GM21619 (cell line): ENCODE measurements around the gene SLC23A2.
"Not testable (repeated sequence)": the region's sequence is repeated elsewhere in the genome, so short reads cannot be mapped to it uniquely, and the experiment has no call there.

Experiments
- ATAC-seq: cut with Tn5 transposase; IDR thresholded peaks from one replicate; pipeline ENCODE4 v1.9.1; 2021; ENCODE audit not compliant: unreplicated experiment

The SLC23A2 gene

GRCh38 chr20:5001174-5002076 is at the start of gene SLC23A2:
TSS of gene SLC23A2 (minus strand) at chr20:5001510. CDS start at chr20:4932562, 68,948 bp downstream.
- no peak for ATAC-seq

GRCh38 chr20:5046656-5047339 is 45.5 kb upstream of the SLC23A2 start:
- no peak for ATAC-seq

- ATAC-seq = no peak
Measured at GRCh38 chr20:5045906-5046305, 44.6 kb upstream of the SLC23A2 start.

- ATAC-seq = no peak
Measured at GRCh38 chr20:5044075-5044620, 42.8 kb upstream of the SLC23A2 start.

- ATAC-seq = no peak
Measured at GRCh38 chr20:5041433-5041832, 40.1 kb upstream of the SLC23A2 start.

GRCh38 chr20:5040345-5040744 is 39.0 kb upstream of the SLC23A2 start:
- no peak for ATAC-seq

GRCh38 chr20:5039889-5040288 is 38.6 kb upstream of the SLC23A2 start:
- no peak for ATAC-seq

GRCh38 chr20:5039255-5039657 is 37.9 kb upstream of the SLC23A2 start:
- no peak for ATAC-seq

- ATAC-seq = no peak
Measured at GRCh38 chr20:5036828-5037227, 35.5 kb upstream of the SLC23A2 start.

GRCh38 chr20:5035518-5035917 is 34.2 kb upstream of the SLC23A2 start:
- not testable (repeated sequence) for ATAC-seq

GRCh38 chr20:5033566-5033965 is 32.3 kb upstream of the SLC23A2 start:
- no peak for ATAC-seq

- not testable (repeated sequence) for ATAC-seq
Measured at GRCh38 chr20:5031701-5032100, 30.4 kb upstream of the SLC23A2 start.

GRCh38 chr20:5031206-5031557 is 29.9 kb upstream of the SLC23A2 start:
- no peak for ATAC-seq

GRCh38 chr20:5030348-5031205 is 29.3 kb upstream of the SLC23A2 start:
- ATAC-seq = no peak

GRCh38 chr20:5028258-5029059 is 27.1 kb upstream of the SLC23A2 start:
- ATAC-seq = not testable (repeated sequence)

GRCh38 chr20:5024982-5025381 is 23.7 kb upstream of the SLC23A2 start:
- no peak for ATAC-seq

GRCh38 chr20:5024103-5024502 is 22.8 kb upstream of the SLC23A2 start:
- ATAC-seq = no peak

GRCh38 chr20:5023171-5023570 is 21.9 kb upstream of the SLC23A2 start:
- ATAC-seq = not testable (repeated sequence)

- no peak for ATAC-seq
Measured at GRCh38 chr20:5020760-5021159, 19.4 kb upstream of the SLC23A2 start.
